ENCODE results near the gene CSMD2.

DNA sequence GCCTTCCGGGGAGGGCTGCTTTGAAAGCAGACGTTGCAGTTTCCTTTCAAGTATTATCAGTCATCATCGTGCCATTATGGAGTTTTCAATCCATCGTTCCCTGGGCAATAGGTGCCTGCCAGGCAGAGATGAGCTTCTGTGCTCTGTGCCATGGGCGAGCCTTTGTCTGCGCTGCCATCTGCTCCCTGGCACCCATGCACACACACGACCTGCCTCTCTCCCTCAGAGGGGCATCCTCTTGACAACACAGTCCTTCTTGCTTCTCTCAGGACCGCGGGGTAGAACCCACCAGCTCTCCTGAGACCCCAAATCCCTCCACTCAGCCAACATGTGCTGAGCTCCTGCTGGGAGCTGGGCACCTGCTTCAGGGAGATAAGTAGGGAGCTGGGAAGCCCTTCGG is 151.9 kb downstream of the CSMD2 start:
- TF ChIP-seq, protein P1, sequence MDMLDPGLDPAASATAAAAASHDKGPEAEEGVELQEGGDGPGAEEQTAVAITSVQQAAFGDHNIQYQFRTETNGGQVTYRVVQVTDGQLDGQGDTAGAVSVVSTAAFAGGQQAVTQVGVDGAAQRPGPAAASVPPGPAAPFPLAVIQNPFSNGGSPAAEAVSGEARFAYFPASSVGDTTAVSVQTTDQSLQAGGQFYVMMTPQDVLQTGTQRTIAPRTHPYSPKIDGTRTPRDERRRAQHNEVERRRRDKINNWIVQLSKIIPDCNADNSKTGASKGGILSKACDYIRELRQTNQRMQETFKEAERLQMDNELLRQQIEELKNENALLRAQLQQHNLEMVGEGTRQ (IDR thresholded peaks at IDR 0.05; ENCODE audit: borderline replicate concordance, low read depth, low read length): no peak
- TF ChIP-seq POLR2AphosphoS5 (IDR thresholded peaks at IDR 0.05; ENCODE audit: low read depth, low read length) (no peak), EZH2phosphoT487 (IDR thresholded peaks at IDR 0.05; ENCODE audit: borderline replicate concordance, low read depth) (no peak), EP300 (IDR thresholded peaks at IDR 0.05; ENCODE audit: borderline replicate concordance in 1 of 2, low read depth in 1 of 2, low read length in 1 of 2) (no peak), TEAD4 (IDR thresholded peaks at IDR 0.05; ENCODE audit: borderline replicate concordance, insufficient read depth) (no peak), SIN3A (IDR thresholded peaks at IDR 0.05; ENCODE audit: borderline replicate concordance, low read depth, low read length) (no peak)
- TF ChIP-seq, protein P2, sequence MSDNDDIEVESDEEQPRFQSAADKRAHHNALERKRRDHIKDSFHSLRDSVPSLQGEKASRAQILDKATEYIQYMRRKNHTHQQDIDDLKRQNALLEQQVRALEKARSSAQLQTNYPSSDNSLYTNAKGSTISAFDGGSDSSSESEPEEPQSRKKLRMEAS (IDR thresholded peaks at IDR 0.05; ENCODE audit: low read depth): no peak
- TF ChIP-seq, protein P3, sequence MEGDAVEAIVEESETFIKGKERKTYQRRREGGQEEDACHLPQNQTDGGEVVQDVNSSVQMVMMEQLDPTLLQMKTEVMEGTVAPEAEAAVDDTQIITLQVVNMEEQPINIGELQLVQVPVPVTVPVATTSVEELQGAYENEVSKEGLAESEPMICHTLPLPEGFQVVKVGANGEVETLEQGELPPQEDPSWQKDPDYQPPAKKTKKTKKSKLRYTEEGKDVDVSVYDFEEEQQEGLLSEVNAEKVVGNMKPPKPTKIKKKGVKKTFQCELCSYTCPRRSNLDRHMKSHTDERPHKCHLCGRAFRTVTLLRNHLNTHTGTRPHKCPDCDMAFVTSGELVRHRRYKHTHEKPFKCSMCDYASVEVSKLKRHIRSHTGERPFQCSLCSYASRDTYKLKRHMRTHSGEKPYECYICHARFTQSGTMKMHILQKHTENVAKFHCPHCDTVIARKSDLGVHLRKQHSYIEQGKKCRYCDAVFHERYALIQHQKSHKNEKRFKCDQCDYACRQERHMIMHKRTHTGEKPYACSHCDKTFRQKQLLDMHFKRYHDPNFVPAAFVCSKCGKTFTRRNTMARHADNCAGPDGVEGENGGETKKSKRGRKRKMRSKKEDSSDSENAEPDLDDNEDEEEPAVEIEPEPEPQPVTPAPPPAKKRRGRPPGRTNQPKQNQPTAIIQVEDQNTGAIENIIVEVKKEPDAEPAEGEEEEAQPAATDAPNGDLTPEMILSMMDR (IDR thresholded peaks at IDR 0.05): no peak
